Neural cell (in vitro differentiated cells): ENCODE data around the gene DNAH8.

Experiments used
- EP300 ChIP-seq: fragments of 450-650 bp; conservative IDR thresholded peaks from 2 replicates; pipeline ENCODE4 v1.6.1; 2014; ENCODE audit warnings: antibody characterized with exemption, mild to moderate bottlenecking, moderate library complexity; ENCODE audit not compliant: poor library complexity, severe bottlenecking
- EZH2 ChIP-seq: fragments of 200-600, 300-800 bp; shearing (Covaris generic), sonication (generic); IDR thresholded peaks from 2 replicates; pipeline ENCODE4 v1.6.1; 2014; ENCODE audit warnings: antibody characterized with exemption, low read length, borderline replicate concordance, mild to moderate bottlenecking; ENCODE audit not compliant: insufficient read depth, poor library complexity, severe bottlenecking
- POLR2AphosphoS5 ChIP-seq: IDR thresholded peaks from 2 replicates; pipeline ENCODE4 v1.6.1; 2012
- TF ChIP-seq, protein P1 (sequence below): fragments of 450-650 bp; IDR thresholded peaks from 2 replicates; pipeline ENCODE4 v1.5.1; 2014; ENCODE audit warnings: antibody characterized with exemption, mild to moderate bottlenecking, moderate library complexity; ENCODE audit not compliant: poor library complexity, severe bottlenecking

DNA sequence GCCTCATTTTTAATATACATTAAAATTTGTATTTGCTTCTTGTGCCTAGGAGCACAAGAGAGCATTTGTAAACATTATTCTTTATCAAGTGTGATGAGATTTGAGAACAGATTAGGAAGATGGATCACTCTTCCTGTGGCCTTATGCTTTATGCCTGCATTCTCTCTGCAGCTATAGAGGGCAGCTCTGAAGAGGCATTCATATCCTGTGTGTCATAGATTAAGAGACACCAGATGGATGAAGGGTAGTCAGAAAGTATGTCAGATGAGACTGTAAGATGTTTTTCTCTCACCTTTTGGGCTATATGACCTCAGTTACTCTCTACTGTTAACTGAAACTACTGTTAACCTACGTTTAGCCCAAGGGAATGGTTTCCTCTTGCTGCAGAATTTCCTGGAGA, 61.4 kb downstream of the DNAH8 start:
- TF ChIP-seq, protein P1, sequence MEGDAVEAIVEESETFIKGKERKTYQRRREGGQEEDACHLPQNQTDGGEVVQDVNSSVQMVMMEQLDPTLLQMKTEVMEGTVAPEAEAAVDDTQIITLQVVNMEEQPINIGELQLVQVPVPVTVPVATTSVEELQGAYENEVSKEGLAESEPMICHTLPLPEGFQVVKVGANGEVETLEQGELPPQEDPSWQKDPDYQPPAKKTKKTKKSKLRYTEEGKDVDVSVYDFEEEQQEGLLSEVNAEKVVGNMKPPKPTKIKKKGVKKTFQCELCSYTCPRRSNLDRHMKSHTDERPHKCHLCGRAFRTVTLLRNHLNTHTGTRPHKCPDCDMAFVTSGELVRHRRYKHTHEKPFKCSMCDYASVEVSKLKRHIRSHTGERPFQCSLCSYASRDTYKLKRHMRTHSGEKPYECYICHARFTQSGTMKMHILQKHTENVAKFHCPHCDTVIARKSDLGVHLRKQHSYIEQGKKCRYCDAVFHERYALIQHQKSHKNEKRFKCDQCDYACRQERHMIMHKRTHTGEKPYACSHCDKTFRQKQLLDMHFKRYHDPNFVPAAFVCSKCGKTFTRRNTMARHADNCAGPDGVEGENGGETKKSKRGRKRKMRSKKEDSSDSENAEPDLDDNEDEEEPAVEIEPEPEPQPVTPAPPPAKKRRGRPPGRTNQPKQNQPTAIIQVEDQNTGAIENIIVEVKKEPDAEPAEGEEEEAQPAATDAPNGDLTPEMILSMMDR = no peak
- TF ChIP-seq POLR2AphosphoS5 (no peak), EZH2 (no peak), EP300 (no peak)
